Measurements from ENCODE around the gene PTGER1. TPM values are rescaled to one million over a fixed set of nuclear protein-coding genes. Genes with fewer than 3 reads are reported as not detected.

Gene PTGER1
- total RNA-seq, 1 experiment from 2014 or later, result 0.63 TPM

GRCh38 chr19:14496834-14497227 lies 21.7 kb upstream of the PTGER1 start:
- H2BK15ac ChIP-seq (ENCODE audit: low read depth, low read length), result no peak overlapping the region
- peak overlapping the region; percentile 3 for H3K4me2 ChIP-seq (ENCODE audit: insufficient read depth, insufficient read length, low read length)
- H2BK120ac ChIP-seq (ENCODE audit: low read depth, low read length, poor library complexity, severe bottlenecking), result no peak overlapping the region
- H4K91ac ChIP-seq (ENCODE audit: insufficient read length, low read depth, low read length), result no peak overlapping the region
- H3K27ac ChIP-seq (ENCODE audit: insufficient read length, low read depth, low read length), result no peak overlapping the region
- H4K20me1 ChIP-seq (ENCODE audit: control insufficient read depth, insufficient read depth, insufficient read length), result no peaks in the 10 kb centered on the region
- H3K27me3 ChIP-seq (ENCODE audit: insufficient read depth, low read length), result no peaks in the 10 kb centered on the region
- H3K9me3 ChIP-seq (ENCODE audit: control insufficient read depth, low read depth, low read length), result no peaks in the 10 kb centered on the region
- no peak overlapping the region for H2BK12ac ChIP-seq (ENCODE audit: insufficient read length, low read depth, low read length)
- H3K9me3 Mint-ChIP-seq, result no peaks in the 10 kb centered on the region
- H3K79me2 ChIP-seq (ENCODE audit: insufficient read depth, low read length), result peaks cover 2% of the 10 kb centered on the region; the same call in 1 of the 2 replicates
- peak overlapping the region; percentile 87 to 94 for H3K4me3 Mint-ChIP-seq
- no peak for TF ChIP-seq CTCF (conservative IDR thresholded peaks at IDR 0.05)
- no peaks in the 10 kb centered on the region; the same call in none of the 2 replicates for H3K27me3 Mint-ChIP-seq (ENCODE audit: low read depth)
- no peak overlapping the region for H3K23ac ChIP-seq (ENCODE audit: insufficient read length, low read depth, low read length)
- peaks cover 22% of the 10 kb centered on the region in 2 experiments for H3K4me1 Mint-ChIP-seq
- no peak overlapping the region for H2AK5ac ChIP-seq (ENCODE audit: insufficient read length, low read length)
- no peak overlapping the region for H2BK5ac ChIP-seq (ENCODE audit: insufficient read length, low read length)
- H3K27ac Mint-ChIP-seq, result peak overlapping the region; percentile 22 to 57 (median 42); a peak in 5 of 7 replicates
- no peak overlapping the region for H4K5ac ChIP-seq (ENCODE audit: insufficient read length, low read depth, low read length)
- peaks cover 4% of the 10 kb centered on the region for H3K23me2 ChIP-seq (ENCODE audit: insufficient read length, low read depth, low read length, poor library complexity, severe bottlenecking)
- peaks cover 4% of the 10 kb centered on the region; the same call in 1 of the 2 replicates for H3K4me1 ChIP-seq (ENCODE audit: insufficient read depth, low read length)
- no peak overlapping the region for H2AFZ ChIP-seq (ENCODE audit: low read length)
- DNase-seq, result no peak
- H3K18ac ChIP-seq (ENCODE audit: insufficient read length, low read depth, low read length), result no peak overlapping the region
- no peak overlapping the region for H3K9ac ChIP-seq (ENCODE audit: extremely low read depth, insufficient read length, low read length)
- H3K14ac ChIP-seq (ENCODE audit: insufficient read depth, low read length), result no peak overlapping the region
- H3T11ph ChIP-seq (ENCODE audit: low read length), result no peak overlapping the region
- no peak overlapping the region for H4K8ac ChIP-seq (replicated peaks; ENCODE audit: insufficient read length, low read depth, low read length)
- no peak overlapping the region for H2BK20ac ChIP-seq (ENCODE audit: low read depth, low read length, poor library complexity, severe bottlenecking)
- H3K79me1 ChIP-seq (ENCODE audit: insufficient read depth, low read depth, low read length, poor library complexity, severe bottlenecking), result peaks cover 3% of the 10 kb centered on the region
- H3K4ac ChIP-seq (ENCODE audit: low read depth, low read length), result no peak overlapping the region
- no peak overlapping the region for H3K56ac ChIP-seq (ENCODE audit: insufficient read length, low read depth, low read length)
- no CpG with 5 or more reads among the region's 7 CpGs for WGBS (ENCODE audit: extremely low coverage, insufficient read length, low lambda C conversion rate)
- peaks cover 10 to 20% (median 14%) of the 10 kb centered on the region in 3 experiments; a peak in 6 of 7 replicates for H3K36me3 Mint-ChIP-seq (ENCODE audit: insufficient read depth in 1 of 3, low read depth in 3 of 3)
